RWPE1 (cell line): ENCODE results near the gene LONP2.

Source experiments
- CTCF ChIA-PET: fragments of 350-600 bp; sonication (Branson Sonifier 250); formaldehyde crosslinking; extraction: SDS; loops from one replicate; lab custom pipeline; 2021; lab: Yijun Ruan, JAX
- POLR2A ChIA-PET: fragments of 400-600 bp; formaldehyde crosslinking; extraction: SDS; loops from one replicate; lab custom pipeline; 2020; ENCODE audit warnings: antibody characterized with exemption; ENCODE audit not compliant: low non-redundant PET; lab: Yijun Ruan, JAX
- DNase-seq: peaks from one replicate; pipeline ENCODE4 v3.0.0; 2012; ENCODE audit warnings: low spot score
- H3K27ac ChIP-seq: fragments of 450-650 bp; 2 replicates; pipeline ENCODE4 v1.5.1; 2017
- CTCF ChIP-seq: fragments of 450-650 bp; conservative IDR thresholded peaks from 2 replicates; pipeline ENCODE4 v1.5.1; 2017; ENCODE audit warnings: low read depth, mild to moderate bottlenecking

The LONP2 gene

GRCh38 chr16:48291754-48292153 is 47.7 kb downstream of the LONP2 start:
- ChIA-PET POLR2A (no interaction called here), CTCF (interaction anchor here (1.4 kb wide), 1 partner anchor 331 kb away, joined by 4 read pairs; no protein-coding TSS in a partner anchor)
- no peak for DNase-seq
- H3K27ac ChIP-seq, result no peak overlapping the region
- no peak for TF ChIP-seq CTCF

- no peak for DNase-seq
- H3K27ac ChIP-seq, result no peak overlapping the region
- ChIA-PET CTCF (interaction anchor here (1.4 kb wide), 1 partner anchor 330 kb away, joined by 4 read pairs; no protein-coding TSS in a partner anchor), POLR2A (no interaction called here)
- TF ChIP-seq CTCF, result no peak
Measured at GRCh38 chr16:48292452-48292851, 48.4 kb downstream of the LONP2 start.

GRCh38 chr16:48294724-48295123 is 50.6 kb downstream of the LONP2 start:
- DNase-seq, result no peak
- CTCF ChIA-PET, result no interaction called here
- POLR2A ChIA-PET, result no interaction called here
- no peak overlapping the region for H3K27ac ChIP-seq
- TF ChIP-seq CTCF, result no peak

- POLR2A ChIA-PET, result no interaction called here
- TF ChIP-seq CTCF, result no peak
- DNase-seq, result peak; percentile 70
- no peak overlapping the region for H3K27ac ChIP-seq
- CTCF ChIA-PET, result no interaction called here
Measured at GRCh38 chr16:48295488-48296281, 51.6 kb downstream of the LONP2 start.

- TF ChIP-seq CTCF, result no peak
- DNase-seq, result no peak
- peak overlapping the region; percentile 31; the same call in 1 of the 2 replicates for H3K27ac ChIP-seq
- ChIA-PET CTCF (interaction anchor here (0.7 kb wide), 1 partner anchor 71 kb away, joined by 3 read pairs; no protein-coding TSS in a partner anchor), POLR2A (no interaction called here)
Measured at GRCh38 chr16:48299471-48299870, 55.4 kb downstream of the LONP2 start.

GRCh38 chr16:48300391-48300856 is 56.3 kb downstream of the LONP2 start:
- CTCF ChIA-PET, result interaction anchor here (0.6 kb wide), 1 partner anchor 267 kb away, joined by 3 read pairs; no protein-coding TSS in a partner anchor
- POLR2A ChIA-PET, result no interaction called here
- no peak for TF ChIP-seq CTCF
- no peak overlapping the region for H3K27ac ChIP-seq
- DNase-seq, result no peak
